ENCODE data around the gene PPP1R15A. TPM values are rescaled to one million over a fixed set of nuclear protein-coding genes. Genes with fewer than 3 reads are reported as not detected.
"Not testable (repeated sequence)": the region's sequence is repeated elsewhere in the genome, so short reads cannot be mapped to it uniquely, and the experiment has no call there.

Gene PPP1R15A
- total RNA-seq, 1 donor from 2014 or later = 82.8 TPM

DNA sequence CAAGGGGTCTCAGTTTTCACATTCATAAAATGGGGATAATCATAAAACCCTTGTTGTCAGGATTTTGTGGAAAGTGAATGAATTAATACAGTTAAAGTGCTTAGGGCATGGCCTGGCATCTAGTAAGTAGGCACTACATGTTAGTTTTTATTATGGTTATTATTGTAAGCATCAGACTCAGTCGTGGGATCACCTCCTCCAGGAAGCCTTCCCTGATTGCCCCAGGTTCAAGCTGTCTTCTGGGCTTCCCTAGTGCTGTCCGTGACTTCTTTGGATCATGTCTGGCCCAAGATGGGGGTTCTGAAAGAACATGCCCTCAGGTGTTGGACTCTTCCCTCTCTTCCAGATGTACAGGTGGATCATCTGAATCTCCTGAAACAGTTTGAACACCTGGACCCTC is 38.6 kb downstream of the PPP1R15A start:
- no peak for DNase-seq (ENCODE audit: extremely low read depth, low read depth, low spot score)

DNA sequence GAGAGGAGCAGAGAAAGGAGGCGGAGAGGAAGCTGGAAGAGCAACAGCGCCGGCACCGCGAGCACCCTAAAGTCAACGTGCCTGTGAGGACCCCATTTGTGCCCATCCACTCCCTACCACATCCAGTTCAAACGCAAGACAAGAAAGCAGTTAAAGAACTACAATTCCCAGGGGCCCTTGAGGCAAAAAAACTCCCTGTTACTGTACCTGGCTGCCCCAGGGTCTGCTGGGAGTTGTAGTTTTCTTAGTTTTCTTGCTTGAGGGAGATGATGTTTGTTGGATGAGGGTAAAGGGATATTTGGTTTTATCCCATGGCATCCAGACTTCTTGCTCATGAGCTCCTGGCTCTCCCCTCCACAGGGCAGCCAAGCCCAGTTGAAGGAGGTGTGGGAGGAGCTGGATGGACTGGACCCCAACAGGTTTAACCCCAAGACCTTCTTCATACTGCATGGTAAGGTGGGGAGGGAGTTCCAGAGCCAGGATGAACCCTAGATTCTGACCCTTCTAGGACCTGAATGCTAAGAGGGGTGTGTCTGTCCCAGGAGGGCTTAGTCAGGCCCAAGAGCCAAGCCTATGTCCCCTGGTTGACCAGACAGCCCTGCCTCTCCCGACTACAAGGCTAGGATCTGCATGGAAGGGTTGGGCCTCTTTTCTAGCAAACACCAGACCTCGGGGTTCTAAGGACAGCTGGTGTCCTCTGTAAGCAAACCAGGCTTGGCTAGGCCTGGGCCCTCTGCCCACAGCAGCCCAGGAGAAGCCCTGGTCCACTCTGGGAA is 41.1 kb downstream of the PPP1R15A start:
- DNase-seq (ENCODE audit: extremely low read depth, low read depth, low spot score) = no peak

DNA sequence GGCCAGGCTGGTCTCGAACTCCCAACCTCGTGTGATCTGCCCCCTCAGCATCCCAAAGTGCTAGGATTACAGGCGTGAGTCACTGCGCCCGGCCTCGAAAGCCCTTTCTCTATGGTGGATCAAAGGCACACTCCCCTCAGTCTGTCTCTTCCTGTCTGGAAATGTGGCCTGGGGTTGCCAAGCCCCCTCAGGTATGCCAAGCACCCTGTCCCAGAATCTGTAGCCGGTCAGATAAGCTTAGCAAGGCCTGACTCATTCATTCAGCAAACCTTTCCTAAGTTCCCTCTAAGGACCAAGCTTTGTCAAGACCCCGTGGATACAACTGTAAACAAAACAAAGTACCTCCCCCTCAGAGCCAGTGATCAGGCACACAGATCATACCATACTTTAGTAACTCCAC is 42.0 kb downstream of the PPP1R15A start:
- DNase-seq (ENCODE audit: extremely low read depth, low read depth, low spot score) = no peak

DNA sequence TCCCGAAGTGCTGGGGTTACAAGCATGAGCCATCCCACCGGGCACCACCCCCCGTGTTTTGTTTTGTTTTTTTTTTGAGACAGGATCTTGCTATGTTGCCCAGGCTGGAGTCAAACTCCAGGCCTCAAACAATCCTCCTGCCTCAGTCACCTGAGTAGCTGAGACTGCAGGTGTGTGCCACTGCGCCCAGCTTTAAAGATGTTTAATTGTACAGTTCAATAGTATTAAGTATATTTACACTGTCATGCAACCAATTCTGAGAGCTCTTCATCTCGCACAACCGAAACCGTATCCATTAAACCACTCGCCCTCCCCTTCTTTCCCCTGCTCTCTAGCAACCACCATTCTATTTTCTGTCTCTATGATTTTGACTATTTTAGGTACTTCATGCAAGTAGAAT is 43.5 kb downstream of the PPP1R15A start:
- DNase-seq (ENCODE audit: extremely low read depth, low read depth, low spot score) = no peak

DNA sequence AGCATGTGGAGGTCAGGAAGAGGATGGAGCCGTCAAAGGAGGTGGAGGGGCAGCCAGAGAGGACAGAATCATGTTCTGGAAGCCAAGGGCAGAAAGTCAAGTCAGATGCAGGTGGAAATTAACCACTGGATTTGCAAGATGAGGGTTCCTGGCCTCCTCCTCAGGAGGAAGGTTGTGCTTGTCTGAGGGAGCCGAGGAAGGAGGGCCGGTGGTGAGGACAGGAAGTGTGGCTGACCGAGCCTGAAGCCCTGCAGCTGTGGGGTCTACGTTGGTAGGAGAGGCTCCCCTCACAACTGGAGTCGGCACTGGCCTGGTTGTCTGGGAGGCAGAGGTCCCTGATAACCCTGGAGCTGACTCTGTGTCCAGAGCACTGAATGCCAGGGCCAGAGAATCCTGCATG is 45.9 kb downstream of the PPP1R15A start:
- no peak for DNase-seq (ENCODE audit: extremely low read depth, low read depth, low spot score)

DNA sequence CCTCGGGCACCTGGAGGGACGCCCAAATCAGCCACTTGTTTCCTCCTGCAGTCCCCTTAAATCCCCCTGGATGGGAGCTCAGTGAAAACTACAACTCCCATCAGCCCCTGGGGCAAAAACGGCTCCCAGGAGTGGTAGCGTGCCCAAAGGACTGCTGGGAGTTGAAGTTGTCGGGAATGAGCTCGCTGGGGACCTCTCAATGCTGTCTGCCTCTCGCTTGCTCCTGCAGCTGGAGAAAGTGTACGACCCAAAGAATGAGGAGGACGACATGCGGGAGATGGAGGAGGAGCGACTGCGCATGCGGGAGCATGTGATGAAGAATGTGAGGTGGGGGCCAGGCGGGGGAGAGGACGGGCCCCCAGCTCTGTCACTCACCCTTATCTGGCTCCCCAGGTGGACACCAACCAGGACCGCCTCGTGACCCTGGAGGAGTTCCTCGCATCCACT is 46.6 kb downstream of the PPP1R15A start:
- no peak for DNase-seq (ENCODE audit: extremely low read depth, low read depth, low spot score)

DNA sequence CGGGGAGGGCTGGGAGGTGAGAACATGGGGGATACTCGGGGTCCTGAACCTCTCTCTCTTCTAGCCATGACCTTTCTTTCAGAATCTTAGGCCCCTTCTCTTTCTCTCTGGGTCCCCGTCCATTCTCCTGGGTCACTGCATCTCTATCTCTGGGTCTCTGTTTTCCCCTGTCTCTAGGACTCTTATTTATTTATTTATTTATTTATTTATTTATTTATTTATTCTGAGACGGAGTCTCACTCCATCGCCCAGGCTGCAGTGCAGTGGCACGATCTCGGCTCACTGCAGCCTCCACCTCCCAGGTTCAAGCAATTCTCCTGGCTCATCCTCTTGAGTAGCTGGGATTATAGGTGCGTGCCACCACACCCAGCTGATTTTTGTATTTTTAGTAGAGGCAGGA is 47.0 kb downstream of the PPP1R15A start:
- DNase-seq (ENCODE audit: extremely low read depth, low read depth, low spot score) = not testable (repeated sequence)

DNA sequence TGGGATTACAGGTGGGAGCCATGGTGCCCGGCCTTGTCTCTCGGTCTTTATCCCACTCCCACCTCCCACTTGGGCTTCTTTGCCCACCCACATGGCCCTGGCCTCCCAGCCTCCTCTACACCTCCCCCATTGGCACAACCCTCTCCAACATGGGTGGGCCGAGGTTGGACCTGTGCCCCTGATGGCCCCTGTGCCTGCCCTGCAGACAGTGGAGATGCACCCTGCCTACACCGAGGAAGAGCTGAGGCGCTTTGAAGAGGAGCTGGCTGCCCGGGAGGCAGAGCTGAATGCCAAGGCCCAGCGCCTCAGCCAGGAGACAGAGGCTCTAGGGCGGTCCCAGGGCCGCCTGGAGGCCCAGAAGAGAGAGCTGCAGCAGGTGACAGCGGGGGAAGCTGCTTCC is 48.7 kb downstream of the PPP1R15A start:
- DNase-seq (ENCODE audit: extremely low read depth, low read depth, low spot score) = no peak

DNA sequence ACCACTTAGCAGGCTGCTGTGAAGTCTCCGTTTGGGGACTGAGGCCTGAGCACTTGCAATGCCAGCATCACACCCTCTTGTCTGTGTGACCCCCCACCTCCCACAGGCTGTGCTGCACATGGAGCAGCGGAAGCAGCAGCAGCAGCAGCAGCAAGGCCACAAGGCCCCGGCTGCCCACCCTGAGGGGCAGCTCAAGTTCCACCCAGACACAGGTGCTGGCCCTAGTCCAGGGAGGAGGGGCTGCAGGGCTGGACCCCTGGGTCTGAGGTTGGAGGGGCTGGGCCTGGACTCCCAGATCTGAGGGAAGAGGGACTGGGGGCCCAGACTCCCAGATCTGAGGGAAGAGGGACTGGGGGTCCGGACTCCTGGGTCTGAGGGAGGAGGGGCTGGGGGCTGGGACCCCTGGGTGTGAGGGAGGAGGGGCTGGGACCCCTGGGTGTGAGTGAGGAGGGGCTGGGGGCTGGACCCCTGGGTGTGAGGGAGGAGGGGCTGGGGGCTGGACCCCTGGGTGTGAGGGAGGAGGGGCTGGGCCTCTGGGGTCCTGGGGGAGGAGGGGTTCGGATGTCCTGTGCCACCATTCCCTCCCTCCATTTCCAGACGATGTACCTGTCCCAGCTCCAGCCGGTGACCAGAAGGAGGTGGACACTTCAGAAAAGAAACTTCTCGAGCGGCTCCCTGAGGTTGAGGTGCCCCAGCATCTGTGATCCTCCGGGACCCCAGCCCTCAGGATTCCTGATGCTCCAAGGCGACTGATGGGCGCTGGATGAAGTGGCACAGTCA is 49.7 kb downstream of the PPP1R15A start:
- no peak for DNase-seq (ENCODE audit: extremely low read depth, low read depth, low spot score)

DNA sequence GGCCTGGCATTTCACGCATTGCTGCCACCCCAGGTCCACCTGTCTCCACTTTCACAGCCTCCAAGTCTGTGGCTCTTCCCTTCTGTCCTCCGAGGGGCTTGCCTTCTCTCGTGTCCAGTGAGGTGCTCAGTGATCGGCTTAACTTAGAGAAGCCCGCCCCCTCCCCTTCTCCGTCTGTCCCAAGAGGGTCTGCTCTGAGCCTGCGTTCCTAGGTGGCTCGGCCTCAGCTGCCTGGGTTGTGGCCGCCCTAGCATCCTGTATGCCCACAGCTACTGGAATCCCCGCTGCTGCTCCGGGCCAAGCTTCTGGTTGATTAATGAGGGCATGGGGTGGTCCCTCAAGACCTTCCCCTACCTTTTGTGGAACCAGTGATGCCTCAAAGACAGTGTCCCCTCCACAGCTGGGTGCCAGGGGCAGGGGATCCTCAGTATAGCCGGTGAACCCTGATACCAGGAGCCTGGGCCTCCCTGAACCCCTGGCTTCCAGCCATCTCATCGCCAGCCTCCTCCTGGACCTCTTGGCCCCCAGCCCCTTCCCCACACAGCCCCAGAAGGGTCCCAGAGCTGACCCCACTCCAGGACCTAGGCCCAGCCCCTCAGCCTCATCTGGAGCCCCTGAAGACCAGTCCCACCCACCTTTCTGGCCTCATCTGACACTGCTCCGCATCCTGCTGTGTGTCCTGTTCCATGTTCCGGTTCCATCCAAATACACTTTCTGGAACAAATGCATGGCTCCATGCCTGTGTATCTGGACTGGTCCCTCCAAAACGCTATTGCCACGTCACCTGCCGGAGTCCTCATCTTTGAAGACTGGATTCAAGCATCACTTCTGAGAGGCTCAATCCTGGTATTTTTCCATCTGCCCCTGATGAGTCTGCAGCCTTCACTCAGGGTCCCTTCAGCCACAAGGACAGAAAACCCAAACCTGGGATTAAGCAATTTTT is 50.6 kb downstream of the PPP1R15A start:
- DNase-seq (ENCODE audit: extremely low read depth, low read depth, low spot score) = no peak

DNA sequence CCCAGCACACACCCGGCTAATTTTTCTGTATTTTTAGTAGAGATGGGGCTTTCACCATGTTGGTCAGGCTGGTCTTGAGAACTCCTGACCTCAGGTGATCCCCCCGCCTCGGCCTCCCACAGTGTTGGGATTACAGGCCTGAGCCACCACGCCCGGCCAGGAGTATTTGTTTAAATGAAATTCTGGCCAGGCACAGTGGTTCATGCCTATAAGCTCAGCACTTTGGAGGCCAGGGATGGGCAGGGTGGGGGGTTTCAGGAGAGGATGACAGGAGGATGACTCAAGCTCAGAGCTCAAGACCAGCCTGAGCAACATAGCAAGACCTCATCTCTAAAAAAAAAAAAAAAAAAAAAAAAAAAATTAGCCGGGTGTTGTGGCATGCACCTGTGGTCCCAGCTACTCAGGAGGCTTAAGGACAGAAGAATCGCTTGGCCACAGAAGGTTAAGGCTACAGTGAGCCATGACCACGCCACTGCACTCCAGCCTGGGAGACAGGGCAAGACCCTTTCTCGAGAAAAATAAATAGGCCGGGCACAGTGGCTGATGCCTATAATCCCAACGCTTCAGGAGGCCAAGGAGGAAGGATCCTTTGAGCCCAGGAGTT is 53.1 kb downstream of the PPP1R15A start:
- DNase-seq (ENCODE audit: extremely low read depth, low read depth, low spot score) = no peak

Other genes with a start within 250 kb of the PPP1R15A start
- gene DBP, start 235.0 kb upstream of the PPP1R15A start, total RNA-seq = 2.9 and 4.1 TPM in 2 replicates
- 2.6 and 3.2 TPM in 2 replicates for gene CA11, start 226.2 kb upstream of the PPP1R15A start, total RNA-seq
- gene NTN5, start 199.4 kb upstream of the PPP1R15A start, total RNA-seq = 1.4 and 1.8 TPM in 2 replicates
- not detected in 2 replicates for gene FUT2, start 176.4 kb upstream of the PPP1R15A start, total RNA-seq
- gene MAMSTR, start 152.7 kb upstream of the PPP1R15A start, total RNA-seq = 0.29 and 1.6 TPM in 2 replicates
- gene RASIP1, start 131.8 kb upstream of the PPP1R15A start, total RNA-seq = 153 and 158 TPM in 2 replicates
- not detected in 2 replicates for gene IZUMO1, start 125.5 kb upstream of the PPP1R15A start, total RNA-seq
- 6.1 and 6.4 TPM in 2 replicates for gene FUT1, start 119.8 kb upstream of the PPP1R15A start, total RNA-seq
- not detected in 2 replicates for gene FGF21, start 116.9 kb upstream of the PPP1R15A start, total RNA-seq
- gene BCAT2, start 61.4 kb upstream of the PPP1R15A start, total RNA-seq = 53.3 and 71.8 TPM in 2 replicates
- gene HSD17B14, start 35.9 kb upstream of the PPP1R15A start, total RNA-seq = 38.8 and 39.6 TPM in 2 replicates
- gene PLEKHA4, start 3.8 kb upstream of the PPP1R15A start, total RNA-seq = 2.4 and 4.0 TPM in 2 replicates
- 0.19 TPM in 1 of 2 replicates, not detected in the other for gene TULP2, start 26.3 kb downstream of the PPP1R15A start, total RNA-seq
- gene NUCB1, start 27.9 kb downstream of the PPP1R15A start, total RNA-seq = 446 and 494 TPM in 2 replicates
- gene DHDH, start 61.3 kb downstream of the PPP1R15A start, total RNA-seq = not detected in 2 replicates
- gene BAX, start 82.5 kb downstream of the PPP1R15A start, total RNA-seq = 208 and 237 TPM in 2 replicates
- gene FTL, start 92.9 kb downstream of the PPP1R15A start, total RNA-seq = 2,985 and 5,472 TPM in 2 replicates
- gene GYS1, start 120.9 kb downstream of the PPP1R15A start, total RNA-seq = 40.0 and 41.5 TPM in 2 replicates
- 132 and 133 TPM in 2 replicates for gene RUVBL2, start 121.5 kb downstream of the PPP1R15A start, total RNA-seq
- 0.76 TPM in 1 of 2 replicates, not detected in the other for gene LHB, start 144.7 kb downstream of the PPP1R15A start, total RNA-seq
- gene CGB3, start 151.9 kb downstream of the PPP1R15A start, total RNA-seq = not detected in 2 replicates
- gene CGB2, start 159.5 kb downstream of the PPP1R15A start, total RNA-seq = not detected in 2 replicates
- not detected in 2 replicates for gene CGB1, start 164.5 kb downstream of the PPP1R15A start, total RNA-seq
- not detected in 2 replicates for gene CGB5, start 171.4 kb downstream of the PPP1R15A start, total RNA-seq
- not detected in 2 replicates for gene CGB8, start 176.7 kb downstream of the PPP1R15A start, total RNA-seq
- gene CGB7, start 185.3 kb downstream of the PPP1R15A start, total RNA-seq = not detected in 2 replicates
- not detected in 2 replicates for gene NTF4, start 192.4 kb downstream of the PPP1R15A start, total RNA-seq
- 0.06 TPM in 1 of 2 replicates, not detected in the other for gene KCNA7, start 200.3 kb downstream of the PPP1R15A start, total RNA-seq
- gene SNRNP70, start 213.0 kb downstream of the PPP1R15A start, total RNA-seq = 156 and 289 TPM in 2 replicates
- gene LIN7B, start 241.9 kb downstream of the PPP1R15A start, total RNA-seq = 5.4 and 7.7 TPM in 2 replicates
- 1.9 and 3.3 TPM in 2 replicates for gene C19orf73, start 246.7 kb downstream of the PPP1R15A start, total RNA-seq
- gene PPFIA3, start 247.1 kb downstream of the PPP1R15A start, total RNA-seq = 3.8 and 4.6 TPM in 2 replicates